Measurements from ENCODE around the gene BLVRA. TPM values are rescaled to one million over a fixed set of nuclear protein-coding genes. Genes with fewer than 3 reads are reported as not detected.

Gene BLVRA
- total and polyA plus RNA-seq, 10 of the 15 experiments (the other 5 are each of a cell fraction or from before 2014, with no cell fraction given), result 63.3 to 198 (median 102) TPM

- Histone ChIP-seq H3K27ac (ENCODE audit: control insufficient read depth, insufficient read depth) (no peak overlapping the region), H3K9me3 (replicated peaks; ENCODE audit: control insufficient read depth, insufficient read depth, low read length) (peaks cover 2% of the 10 kb centered on the region; the same call in 1 of the 3 replicates), H3K4me2 (ENCODE audit: control insufficient read depth, insufficient read depth) (no peak overlapping the region), H4K20me1 (ENCODE audit: control insufficient read depth, insufficient read depth) (no peaks in the 10 kb centered on the region), H3K36me3 (ENCODE audit: control insufficient read depth in 2 of 2, insufficient read depth in 2 of 2, low read length in 1 of 2) (peaks cover 3 to 10% of the 10 kb centered on the region in 2 experiments; a peak in 3 of 4 replicates), H3K79me2 (ENCODE audit: control insufficient read depth, insufficient read depth, low read length) (peaks cover 14% of the 10 kb centered on the region), H3K4me3 (no peak overlapping the region), H3K27me3 (replicated peaks in 1 of 2; ENCODE audit: control insufficient read depth in 2 of 2, insufficient read depth in 2 of 2, low read length in 1 of 2) (no peaks in the 10 kb centered on the region), H2AFZ (ENCODE audit: control insufficient read depth, low read depth, low read length) (no peak overlapping the region), H3K4me1 (ENCODE audit: control insufficient read depth, insufficient read depth, low read length) (peaks cover 10% of the 10 kb centered on the region), H3K9ac (ENCODE audit: control insufficient read depth, insufficient read depth, low read length) (no peak overlapping the region)
- DNase-seq (ENCODE audit: low read depth, low spot score) (no peak), FAIRE-seq (no peak), ATAC-seq (no peak)
- intact Hi-C loops (cut with micrococcal nuclease; ENCODE audit: unreplicated experiment) (no loop called here), in situ Hi-C loops (cut with MboI) (no loop called here)
- RAD21 ChIA-PET (ENCODE audit: unreplicated experiment), result interaction anchor here (0.7 to 1.7 kb wide), 2 partner anchors 13 to 187 kb away, joined by 3 to 7 read pairs; partner anchors contain the start of gene STK17A
- TF ChIP-seq SIX5 (IDR thresholded peaks at IDR 0.05; ENCODE audit: low read depth, low read length, severe bottlenecking), result no peak
- TF ChIP-seq POLR2AphosphoS5 (IDR thresholded peaks at IDR 0.05; ENCODE audit: low read length), result no peak
- TF ChIP-seq RAD21 (IDR thresholded peaks at IDR 0.05; ENCODE audit: insufficient read depth, low read depth, low read length), result no peak
- TF ChIP-seq CBFB (IDR thresholded peaks at IDR 0.05; ENCODE audit: low read depth), result no peak
- no peak for TF ChIP-seq HDAC6 (IDR thresholded peaks at IDR 0.05; ENCODE audit: unreplicated experiment)
- TF ChIP-seq SMAD1 (IDR thresholded peaks at IDR 0.05; ENCODE audit: low read depth, partially characterized antibody), result no peak
- no peak for TF ChIP-seq MEF2B (IDR thresholded peaks at IDR 0.05; ENCODE audit: partially characterized antibody, poor library complexity, severe bottlenecking)
- BruUV-seq (replicated peaks), result no TSS peak
- WGBS (ENCODE audit: insufficient coverage, insufficient replicate concordance, low lambda C conversion rate, missing lambda C conversion rate), result 100% methylated on average over 3 of the region's 5 CpGs
- SMC1A ChIA-PET (ENCODE audit: uncharacterized antibody, unreplicated experiment), result interaction anchor here (1.7 kb wide), 1 partner anchor 39 kb away, joined by 5 read pairs; no protein-coding TSS in a partner anchor
- CTCF ChIA-PET, result interaction anchor here (1.1 to 1.5 kb wide), 2 partner anchors 16 to 508 kb away, joined by 3 to 7 read pairs; no protein-coding TSS in a partner anchor
- POLR2A ChIA-PET, result no interaction called here
Observed at GRCh38 chr7:43769281-43769680, 10.8 kb downstream of the BLVRA start.

All from GM12878 (cell line).